GM20000 (cell line): ENCODE measurements around the gene PCCA.

ENCODE experiments used
- DNase-seq: peaks from one replicate; pipeline ENCODE4 v3.0.0; 2012; ENCODE audit warnings: low spot score
- TF ChIP-seq, protein P1 (sequence below): IDR thresholded peaks from 2 replicates; pipeline ENCODE4 v1.5.1; 2012; ENCODE audit warnings: mild to moderate bottlenecking, control low read depth; ENCODE audit errors: extremely low read depth, missing control alignments

Gene PCCA

GRCh38 chr13:100179276-100179675, 90.4 kb downstream of the PCCA start:
- TF ChIP-seq, protein P1, sequence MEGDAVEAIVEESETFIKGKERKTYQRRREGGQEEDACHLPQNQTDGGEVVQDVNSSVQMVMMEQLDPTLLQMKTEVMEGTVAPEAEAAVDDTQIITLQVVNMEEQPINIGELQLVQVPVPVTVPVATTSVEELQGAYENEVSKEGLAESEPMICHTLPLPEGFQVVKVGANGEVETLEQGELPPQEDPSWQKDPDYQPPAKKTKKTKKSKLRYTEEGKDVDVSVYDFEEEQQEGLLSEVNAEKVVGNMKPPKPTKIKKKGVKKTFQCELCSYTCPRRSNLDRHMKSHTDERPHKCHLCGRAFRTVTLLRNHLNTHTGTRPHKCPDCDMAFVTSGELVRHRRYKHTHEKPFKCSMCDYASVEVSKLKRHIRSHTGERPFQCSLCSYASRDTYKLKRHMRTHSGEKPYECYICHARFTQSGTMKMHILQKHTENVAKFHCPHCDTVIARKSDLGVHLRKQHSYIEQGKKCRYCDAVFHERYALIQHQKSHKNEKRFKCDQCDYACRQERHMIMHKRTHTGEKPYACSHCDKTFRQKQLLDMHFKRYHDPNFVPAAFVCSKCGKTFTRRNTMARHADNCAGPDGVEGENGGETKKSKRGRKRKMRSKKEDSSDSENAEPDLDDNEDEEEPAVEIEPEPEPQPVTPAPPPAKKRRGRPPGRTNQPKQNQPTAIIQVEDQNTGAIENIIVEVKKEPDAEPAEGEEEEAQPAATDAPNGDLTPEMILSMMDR = no peak
- no peak for DNase-seq

DNA sequence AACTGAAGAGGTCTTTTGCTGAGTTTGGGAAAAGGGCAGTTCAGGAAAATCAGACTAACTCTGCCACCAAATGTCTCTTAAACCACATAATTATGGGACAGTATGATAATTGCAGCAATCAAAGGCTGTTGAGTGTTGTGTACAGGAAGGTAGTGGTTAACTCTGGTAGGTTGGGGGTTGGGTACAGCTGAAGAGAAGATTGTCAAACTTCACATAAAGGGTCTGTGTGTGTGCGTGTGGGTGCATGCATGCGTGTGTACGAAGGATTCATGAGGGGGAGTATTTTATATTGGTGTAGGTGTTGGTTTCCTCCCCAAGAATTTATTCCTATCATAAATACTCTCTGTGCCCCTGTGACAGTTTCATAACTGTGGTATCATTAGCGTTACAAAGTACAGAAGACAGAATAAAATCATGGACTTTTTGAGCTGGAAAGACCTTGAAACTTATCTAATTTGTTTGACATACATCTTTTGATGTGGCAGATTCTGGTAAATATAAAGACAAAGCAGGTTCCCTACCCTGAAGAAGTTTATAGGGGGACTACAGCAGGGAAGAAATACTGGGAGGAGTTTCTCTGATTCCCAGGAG, 94.1 kb downstream of the PCCA start:
- DNase-seq = no peak
- TF ChIP-seq, protein P1 = no peak

DNA sequence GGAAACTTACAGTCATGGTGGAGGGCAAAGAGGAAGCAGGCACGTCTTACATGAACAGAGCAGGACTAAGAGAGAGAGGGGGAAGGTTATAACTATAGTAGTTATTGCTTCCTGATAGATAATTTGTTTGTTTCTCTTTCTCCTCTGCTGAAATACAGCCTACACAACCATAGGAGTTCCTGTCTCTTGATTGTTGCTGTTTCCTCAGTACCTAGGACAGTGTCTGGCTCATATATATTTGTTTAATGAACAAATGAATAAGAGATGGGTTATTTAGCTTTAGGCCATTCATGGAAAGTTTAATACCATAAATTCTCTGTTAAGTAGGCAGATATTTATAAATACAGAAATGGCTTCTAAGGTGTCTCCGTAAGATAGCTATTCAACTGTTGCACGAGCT, 95.2 kb downstream of the PCCA start:
- no peak for DNase-seq
- TF ChIP-seq, protein P1 = no peak

DNA sequence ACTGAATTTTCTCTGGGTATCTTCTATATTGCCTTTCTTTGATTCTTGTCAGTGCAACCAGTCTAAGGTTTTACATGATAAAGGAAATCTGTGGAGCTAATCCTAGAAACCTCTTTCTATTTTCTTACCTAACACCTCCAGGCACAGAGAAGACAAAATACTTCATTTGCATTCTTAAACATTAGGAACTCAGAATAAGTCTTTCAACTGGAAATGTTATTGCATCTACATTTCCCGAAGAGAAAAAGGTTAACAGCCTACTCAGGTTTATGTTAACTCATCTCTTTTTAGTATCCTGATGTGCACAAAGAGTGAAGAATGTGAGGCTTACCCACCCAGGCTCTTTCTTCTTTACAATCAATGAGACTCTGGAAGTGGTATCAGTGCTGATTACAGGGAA, 106.7 kb downstream of the PCCA start:
- DNase-seq = no peak
- TF ChIP-seq, protein P1 = no peak

DNA sequence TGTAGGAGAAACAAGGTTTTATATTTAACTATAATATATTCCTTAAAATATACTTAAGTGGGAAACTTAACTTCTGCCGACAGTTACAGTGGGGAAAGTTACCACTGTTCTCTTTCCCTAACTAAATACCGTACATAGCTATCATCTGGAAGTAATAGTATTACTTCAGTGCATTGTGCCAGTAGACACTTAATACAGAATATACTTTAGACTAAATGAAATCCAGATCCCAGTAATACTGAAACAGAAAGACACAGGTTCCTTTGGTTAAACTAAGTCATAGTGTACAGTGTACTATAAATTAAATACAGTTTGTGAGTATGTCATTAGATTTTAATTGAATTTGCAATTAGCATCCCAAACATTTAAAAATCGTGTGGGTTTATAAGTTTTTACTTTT, 107.5 kb downstream of the PCCA start:
- TF ChIP-seq, protein P1 = no peak
- DNase-seq = no peak

- DNase-seq = no peak
- TF ChIP-seq, protein P1 = no peak
Observed at GRCh38 chr13:100197116-100197515, 108.2 kb downstream of the PCCA start.

DNA sequence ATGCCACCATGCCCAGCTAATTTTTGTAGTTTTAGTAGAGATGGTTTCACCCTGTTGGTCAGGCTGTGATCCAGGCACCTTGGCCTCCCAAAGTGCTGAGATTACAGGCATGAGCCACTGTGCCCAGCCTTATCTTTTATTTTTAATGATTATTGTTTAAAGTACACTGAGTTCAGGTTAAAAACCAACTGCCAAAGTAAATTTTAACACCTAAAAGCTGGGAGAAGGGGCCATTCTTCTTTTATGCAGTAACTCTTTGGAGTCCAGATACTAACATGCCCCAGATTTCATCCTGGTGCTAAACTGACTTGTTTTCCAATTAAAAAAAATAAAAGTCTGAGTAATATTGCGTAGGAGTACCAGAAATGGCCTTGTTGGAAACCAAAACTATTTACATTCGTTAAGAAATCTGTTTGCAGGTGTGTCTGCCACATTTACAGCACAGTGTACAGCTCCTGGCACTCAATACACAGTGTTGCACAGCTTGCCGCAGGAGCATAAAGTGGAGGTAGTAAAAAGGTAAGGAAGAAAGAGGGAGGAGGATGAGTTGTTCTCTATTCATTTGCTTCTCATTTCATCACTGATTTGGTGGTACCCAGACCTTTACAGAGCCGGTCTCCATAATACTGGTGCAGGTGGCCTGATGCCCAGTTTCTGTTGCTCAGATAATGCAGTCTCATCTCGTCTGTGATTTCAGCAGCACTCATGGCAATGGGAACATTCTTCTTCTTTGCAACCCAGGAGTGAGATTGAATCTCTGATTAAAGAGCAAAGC, 108.9 kb downstream of the PCCA start:
- TF ChIP-seq, protein P1 = no peak
- DNase-seq = no peak
